NB4 (cell line): ENCODE measurements around the gene GABRB1.

Source experiments
- DNase-seq: peaks from one replicate; pipeline ENCODE4 v3.0.0; 2010; ENCODE audit warnings: low read depth
- H3K4me3 ChIP-seq: one replicate; pipeline ENCODE4 v1.5.1; 2011; ENCODE audit warnings: mild to moderate bottlenecking, low read depth, low read length, moderate library complexity
- CTCF ChIP-seq: IDR thresholded peaks from one replicate; pipeline ENCODE4 v1.5.1; 2012; ENCODE audit warnings: low read depth, low read length
- MAX ChIP-seq: IDR thresholded peaks from 2 replicates; pipeline ENCODE4 v1.6.1; 2011; ENCODE audit warnings: low read depth, low read length
- MYC ChIP-seq: IDR thresholded peaks from 2 replicates; pipeline ENCODE4 v1.6.1; 2011; ENCODE audit warnings: low read depth, low read length
- POLR2A ChIP-seq: IDR thresholded peaks from 2 replicates; pipeline ENCODE4 v1.6.1; 2011; ENCODE audit warnings: mild to moderate bottlenecking; ENCODE audit not compliant: insufficient read length; ENCODE audit errors: extremely low read depth

The GABRB1 gene

DNA sequence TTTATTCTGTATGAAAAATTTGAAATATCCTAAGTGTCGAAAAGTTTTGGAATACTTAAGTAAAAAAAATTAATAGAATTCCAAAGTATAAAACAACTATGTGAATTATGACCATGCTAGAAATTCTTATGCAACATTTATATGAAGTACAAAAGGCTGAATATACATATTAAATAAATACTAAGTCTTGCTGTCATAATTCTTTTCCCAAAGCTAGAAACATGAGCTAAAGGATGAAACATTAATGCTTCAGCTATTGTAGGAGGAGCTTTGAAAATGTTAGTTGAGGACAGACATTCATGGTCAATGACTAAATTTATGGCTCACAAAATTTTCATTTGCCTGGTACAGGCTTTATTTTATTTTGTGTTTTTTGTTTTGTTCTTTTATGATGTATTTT, 207.3 kb downstream of the GABRB1 start:
- no peak for DNase-seq
- H3K4me3 ChIP-seq, result no peak overlapping the region
- TF ChIP-seq MYC (no peak), CTCF (no peak), MAX (no peak), POLR2A (no peak)

DNA sequence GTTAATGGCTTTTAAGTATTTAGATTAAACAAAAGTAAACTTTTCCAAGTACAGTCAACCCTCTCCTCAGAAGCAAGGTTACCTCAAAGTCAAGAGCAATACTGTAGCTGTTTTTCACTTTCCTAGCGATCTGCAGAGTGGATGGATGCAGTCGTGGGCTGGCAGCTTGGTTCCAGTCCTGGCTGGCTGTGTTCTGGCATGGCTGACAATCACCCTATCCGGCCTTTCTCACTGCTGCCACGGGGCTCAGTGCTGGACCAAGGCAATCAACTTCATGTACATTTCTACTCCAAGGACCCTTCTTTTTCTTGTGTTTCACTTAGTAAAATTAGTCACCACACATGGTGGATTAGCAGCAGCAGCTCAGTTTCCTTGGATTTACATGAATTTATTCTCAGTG, 208.3 kb downstream of the GABRB1 start:
- no peak for TF ChIP-seq POLR2A
- TF ChIP-seq CTCF, result no peak
- TF ChIP-seq MAX, result no peak
- TF ChIP-seq MYC, result no peak
- no peak overlapping the region for H3K4me3 ChIP-seq

GRCh38 chr4:47251348-47252135, 220.2 kb downstream of the GABRB1 start:
- no peak overlapping the region for H3K4me3 ChIP-seq
- no peak for DNase-seq
- no peak for TF ChIP-seq MYC
- no peak for TF ChIP-seq CTCF
- TF ChIP-seq MAX, result no peak
- TF ChIP-seq POLR2A, result no peak

More for the DNA sequence above, 208.3 kb downstream of the GABRB1 start:
- DNase-seq, result no peak

DNA sequence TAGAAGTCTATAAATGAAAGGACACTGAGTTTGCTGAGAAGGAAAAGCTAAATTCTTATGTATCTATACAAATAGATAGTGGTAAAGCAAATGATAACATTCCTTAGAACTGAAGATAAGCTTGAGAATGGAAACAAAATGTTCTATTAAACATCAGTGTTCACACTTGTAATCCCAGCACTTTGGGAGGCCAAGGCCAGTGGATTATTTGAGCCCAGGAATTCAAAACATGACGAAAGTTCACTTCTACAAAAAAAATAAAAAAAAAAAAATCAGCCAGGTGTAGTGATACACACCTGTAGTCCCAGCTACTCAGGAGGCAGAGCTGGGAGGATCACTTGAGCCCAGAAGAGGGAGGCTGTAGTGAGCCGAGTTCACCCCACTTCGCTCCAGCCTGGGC, 232.4 kb downstream of the GABRB1 start:
- TF ChIP-seq POLR2A (no peak), MAX (no peak), MYC (no peak), CTCF (no peak)
- no peak overlapping the region for H3K4me3 ChIP-seq
- no peak for DNase-seq

- H3K4me3 ChIP-seq, result no peak overlapping the region
- DNase-seq, result no peak
- no peak for TF ChIP-seq CTCF
- TF ChIP-seq POLR2A, result no peak
- TF ChIP-seq MYC, result no peak
- TF ChIP-seq MAX, result no peak
These were observed 239.0 kb downstream of the GABRB1 start for GRCh38 chr4:47270201-47270888.
